Neural cell (in vitro differentiated cells): ENCODE results near the gene RBP5. TPM values are rescaled to one million over a fixed set of nuclear protein-coding genes. Genes with fewer than 3 reads are reported as not detected.

Experiments
- H2AFZ ChIP-seq: fragments of 200-600, 300-800 bp; sonication (generic), shearing (Covaris generic); 2 replicates; pipeline ENCODE4 v1.6.0; 2014; ENCODE audit warnings: low read depth, mild to moderate bottlenecking, antibody characterized with exemption, low read length, moderate library complexity
- H3F3A ChIP-seq: fragments of 200-600 bp; shearing (Covaris generic); 2 replicates; pipeline ENCODE4 v1.6.1; 2016; ENCODE audit warnings: mild to moderate bottlenecking, moderate library complexity, mixed read lengths, antibody characterized with exemption, low read length; ENCODE audit not compliant: insufficient read depth, poor library complexity, severe bottlenecking
- H3K27ac ChIP-seq: fragments of 200-600, 300-800 bp; sonication (generic), shearing (Covaris generic); 2 replicates; pipeline ENCODE4 v1.5.1; 2014; ENCODE audit warnings: mild to moderate bottlenecking, low read length, moderate library complexity
- H3K27me3 ChIP-seq: fragments of 300-800, 200-600 bp; sonication (generic), shearing (Covaris generic); 2 replicates; pipeline ENCODE4 v1.6.0; 2014; ENCODE audit warnings: mild to moderate bottlenecking, low read depth, low read length, moderate library complexity; ENCODE audit not compliant: insufficient read depth
- H3K36me3 ChIP-seq: fragments of 300-800, 200-600 bp; sonication (generic), shearing (Covaris generic); 2 replicates; pipeline ENCODE4 v1.5.1; 2014; ENCODE audit warnings: mild to moderate bottlenecking, antibody characterized with exemption, low read length, moderate library complexity; ENCODE audit not compliant: insufficient read depth
- H3K4me2 ChIP-seq: fragments of 300-800, 200-600 bp; sonication (generic), shearing (Covaris generic); 2 replicates; pipeline ENCODE4 v1.6.0; 2014; ENCODE audit warnings: mild to moderate bottlenecking, low read length
- H3K4me3 ChIP-seq: fragments of 300-800, 200-600 bp; sonication (generic), shearing (Covaris generic); 2 replicates; pipeline ENCODE4 v1.5.1; 2014; ENCODE audit warnings: mild to moderate bottlenecking, low read length, moderate library complexity
- H3K79me2 ChIP-seq: fragments of 200-600 bp; shearing (Covaris generic); replicated peaks from 2 replicates; pipeline ENCODE4 v1.6.0; 2014; ENCODE audit warnings: mild to moderate bottlenecking, low read length, moderate library complexity; ENCODE audit not compliant: insufficient read depth
- H3K9ac ChIP-seq: fragments of 300-800, 200-600 bp; sonication (generic), shearing (Covaris generic); 2 replicates; pipeline ENCODE4 v1.6.1; 2016; ENCODE audit warnings: mild to moderate bottlenecking, low read length, mixed read lengths
- H3K9me2 ChIP-seq: fragments of 200-600 bp; shearing (Covaris generic); 2 replicates; pipeline ENCODE4 v1.6.1; 2016; ENCODE audit warnings: mild to moderate bottlenecking, low read length, mixed read lengths; ENCODE audit not compliant: insufficient read depth
- H3K9me3 ChIP-seq: fragments of 200-600, 300-800 bp; sonication (generic), shearing (Covaris generic); 2 replicates; pipeline ENCODE4 v1.6.1; 2016; ENCODE audit warnings: mild to moderate bottlenecking, mixed run types, low read length, moderate library complexity, mixed read lengths
- H4K20me1 ChIP-seq: fragments of 200-600 bp; shearing (Covaris generic); 2 replicates; pipeline ENCODE4 v1.6.1; 2016; ENCODE audit warnings: mild to moderate bottlenecking, mixed run types; ENCODE audit not compliant: insufficient read depth
- CTCF ChIP-seq: fragments of 450-650 bp; IDR thresholded peaks from 2 replicates; pipeline ENCODE4 v1.5.1; 2014; ENCODE audit warnings: antibody characterized with exemption, mild to moderate bottlenecking, moderate library complexity; ENCODE audit not compliant: poor library complexity, severe bottlenecking
- EP300 ChIP-seq: fragments of 450-650 bp; conservative IDR thresholded peaks from 2 replicates; pipeline ENCODE4 v1.6.1; 2014; ENCODE audit warnings: antibody characterized with exemption, mild to moderate bottlenecking, moderate library complexity; ENCODE audit not compliant: poor library complexity, severe bottlenecking
- MXI1 ChIP-seq: fragments of 450-650 bp; conservative IDR thresholded peaks from 2 replicates; pipeline ENCODE4 v1.6.1; 2014; ENCODE audit warnings: antibody characterized with exemption, mild to moderate bottlenecking; ENCODE audit not compliant: poor library complexity, severe bottlenecking
- RAD21 ChIP-seq: fragments of 450-650 bp; conservative IDR thresholded peaks from 2 replicates; pipeline ENCODE4 v1.6.1; 2014; ENCODE audit warnings: antibody characterized with exemption, mild to moderate bottlenecking, moderate library complexity
- REST ChIP-seq: IDR thresholded peaks from 2 replicates; pipeline ENCODE4 v1.6.1; 2012; ENCODE audit warnings: borderline replicate concordance
- SMC3 ChIP-seq: fragments of 450-650 bp; conservative IDR thresholded peaks from 2 replicates; pipeline ENCODE4 v1.6.1; 2014; ENCODE audit warnings: antibody characterized with exemption, mild to moderate bottlenecking, moderate library complexity; ENCODE audit not compliant: poor library complexity
- polyA plus RNA-seq: library from polyadenylated mRNA; depleted of rRNA; stranded (reverse); fragments of >200 nt; gene quantifications from 2 replicates; pipeline ENCODE4 v1.2.3, GENCODE V29; 2014

RBP5 gene
- polyA plus RNA-seq, 1 donor from 2014 or later: 1.9 TPM

- peak within 1 kb of the TSS; percentile 36 for H3K9ac ChIP-seq
Measured at GRCh38 chr12:7108796-7109571, 19.7 kb downstream of the RBP5 start, which contains the start of gene C1RL. TSS of gene C1RL (minus strand) at chr12:7109214. CDS start at chr12:7109180, 34 bp downstream.

More at GRCh38 chr12:7108796-7109571, 19.7 kb downstream of the RBP5 start, which contains the start of gene C1RL:
- Histone ChIP-seq H3K9me2 (no peaks in the 10 kb centered on the region), H3K27me3 (no peaks in the 10 kb centered on the region), H3K27ac (no peak within 1 kb of the TSS), H3K9me3 (no peaks in the 10 kb centered on the region), H2AFZ (peak within 1 kb of the TSS; percentile 33), H4K20me1 (no peaks in the 10 kb centered on the region), H3K4me2 (no peak within 1 kb of the TSS), H3K36me3 (no peaks in the 10 kb centered on the region), H3K79me2 (no peaks in the 10 kb centered on the region), H3F3A (no peaks in the 10 kb centered on the region), H3K4me3 (peak within 1 kb of the TSS; percentile 43)
- no peak for TF ChIP-seq MXI1
- peak; percentile 82 for TF ChIP-seq SMC3
- TF ChIP-seq REST: no peak
- TF ChIP-seq EP300: no peak
- peak; percentile 72 for TF ChIP-seq RAD21
- TF ChIP-seq CTCF: peak; percentile 84
